Ishikawa (cell line): Measurements from ENCODE around the gene SLC15A1.

Source experiments
- CEBPB ChIP-seq: IDR thresholded peaks from 2 replicates; pipeline ENCODE4 v1.6.1; 2012
- CREB1 ChIP-seq: IDR thresholded peaks from 2 replicates; pipeline ENCODE4 v1.6.1; 2012; ENCODE audit warnings: low read depth
- EP300 ChIP-seq: IDR thresholded peaks from 2 replicates; pipeline ENCODE4 v1.6.1; 2012; ENCODE audit warnings: borderline replicate concordance
- NFIC ChIP-seq: IDR thresholded peaks from 2 replicates; pipeline ENCODE4 v1.6.1; 2012
- REST ChIP-seq: IDR thresholded peaks from 2 replicates; pipeline ENCODE4 v1.6.1; 2012; ENCODE audit warnings: low read depth, mild to moderate bottlenecking
- YY1 ChIP-seq: IDR thresholded peaks from 2 replicates; pipeline ENCODE4 v1.6.1; 2012; ENCODE audit warnings: low read depth
- ZBTB7A ChIP-seq: IDR thresholded peaks from 2 replicates; pipeline ENCODE4 v1.6.1; 2012; ENCODE audit warnings: low read depth

GRCh38 chr13:98722958-98723357 lies 29.5 kb downstream of the SLC15A1 start:
- TF ChIP-seq YY1 (no peak), EP300 (no peak), NFIC (no peak), CREB1 (no peak), CEBPB (no peak), REST (no peak), ZBTB7A (no peak)
